GM19239 (cell line): ENCODE data around the gene C22orf15.

Source experiments
- DNase-seq: peaks from one replicate; pipeline ENCODE4 v3.0.0; 2011; ENCODE audit warnings: low spot score; ENCODE audit not compliant: insufficient read length
- FAIRE-seq: peaks from 2 replicates; lab custom pipeline; 2011; peaks lifted over from hg19 to GRCh38; lab: Jason Lieb, UNC

The C22orf15 gene

GRCh38 chr22:23786752-23787599 lies 24.2 kb downstream of the C22orf15 start, which contains the start of gene SMARCB1:
SMARCB1 (plus strand) TSS chr22:23786966; CDS start chr22:23787170, 204 bp downstream.
- peak; percentile 83 for FAIRE-seq

GRCh38 chr22:23787600-23787896 lies 24.8 kb downstream of the C22orf15 start:
- peak; percentile 89 for FAIRE-seq
- DNase-seq: no peak

More at GRCh38 chr22:23786752-23787599, 24.2 kb downstream of the C22orf15 start, which contains the start of gene SMARCB1:
- peak; percentile 88 for DNase-seq

- DNase-seq (no peak), FAIRE-seq (no peak)
These were observed 25.1 kb downstream of the C22orf15 start for GRCh38 chr22:23787910-23788309.

GRCh38 chr22:23789121-23789520 lies 26.3 kb downstream of the C22orf15 start:
- FAIRE-seq (no peak), DNase-seq (no peak)

GRCh38 chr22:23789638-23790037 lies 26.8 kb downstream of the C22orf15 start:
- no peak for DNase-seq
- no peak for FAIRE-seq

GRCh38 chr22:23790819-23791737 lies 28.3 kb downstream of the C22orf15 start:
- no peak for FAIRE-seq
- no peak for DNase-seq

GRCh38 chr22:23791738-23792645 lies 29.2 kb downstream of the C22orf15 start:
- FAIRE-seq (no peak), DNase-seq (no peak)

GRCh38 chr22:23793326-23793725 lies 30.5 kb downstream of the C22orf15 start:
- DNase-seq: no peak
- FAIRE-seq: no peak

- DNase-seq (no peak), FAIRE-seq (no peak)
These were observed 33.7 kb downstream of the C22orf15 start for GRCh38 chr22:23796461-23796860.

- FAIRE-seq (peak; percentile 95), DNase-seq (peak; percentile 58)
These were observed 37.8 kb downstream of the C22orf15 start for GRCh38 chr22:23800297-23801237.

- no peak for DNase-seq
- FAIRE-seq: no peak
These were observed 38.5 kb downstream of the C22orf15 start for GRCh38 chr22:23801238-23801821.

- DNase-seq (no peak), FAIRE-seq (no peak)
These were observed 39.1 kb downstream of the C22orf15 start for GRCh38 chr22:23801886-23802377.

- DNase-seq (no peak), FAIRE-seq (peak; percentile 81)
These were observed 40.4 kb downstream of the C22orf15 start for GRCh38 chr22:23803001-23803819.

- no peak for FAIRE-seq
These were observed 42.0 kb downstream of the C22orf15 start for GRCh38 chr22:23804781-23805291.

GRCh38 chr22:23806837-23807236 lies 44.0 kb downstream of the C22orf15 start:
- DNase-seq: no peak
- FAIRE-seq: no peak

More at GRCh38 chr22:23804781-23805291, 42.0 kb downstream of the C22orf15 start:
- DNase-seq: no peak

- no peak for DNase-seq
- FAIRE-seq: no peak
These were observed 49.6 kb downstream of the C22orf15 start for GRCh38 chr22:23812378-23812777.
